Measurements from ENCODE around the gene LRRC3.

DNA sequence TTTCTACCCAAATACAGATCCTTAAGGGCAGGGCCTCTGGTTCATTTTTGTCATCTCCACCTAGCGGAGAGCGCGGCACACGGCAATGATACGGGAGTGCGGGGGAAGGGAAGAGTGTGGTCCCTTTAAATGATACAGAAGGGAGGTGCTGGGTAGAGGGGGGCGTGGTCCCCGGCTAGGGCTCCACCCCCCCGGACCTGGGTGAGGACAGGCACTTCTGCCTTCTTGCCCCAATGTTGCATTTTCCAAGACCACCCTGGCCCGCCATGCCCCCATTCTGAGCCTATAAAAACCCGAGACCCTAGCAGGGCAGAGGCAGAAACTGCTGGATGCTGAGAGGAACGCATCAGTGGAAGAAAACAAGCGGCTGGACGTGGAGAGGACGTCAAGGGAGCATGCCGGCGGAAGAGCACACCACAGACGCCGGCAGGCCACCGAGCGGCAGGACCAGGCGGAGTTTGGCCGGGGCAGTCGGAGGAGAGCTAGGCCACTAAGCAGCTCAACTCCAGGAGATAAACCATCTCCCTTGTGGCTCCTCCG, 30.0 kb downstream of the LRRC3 start:
- TF ChIP-seq, protein P1, sequence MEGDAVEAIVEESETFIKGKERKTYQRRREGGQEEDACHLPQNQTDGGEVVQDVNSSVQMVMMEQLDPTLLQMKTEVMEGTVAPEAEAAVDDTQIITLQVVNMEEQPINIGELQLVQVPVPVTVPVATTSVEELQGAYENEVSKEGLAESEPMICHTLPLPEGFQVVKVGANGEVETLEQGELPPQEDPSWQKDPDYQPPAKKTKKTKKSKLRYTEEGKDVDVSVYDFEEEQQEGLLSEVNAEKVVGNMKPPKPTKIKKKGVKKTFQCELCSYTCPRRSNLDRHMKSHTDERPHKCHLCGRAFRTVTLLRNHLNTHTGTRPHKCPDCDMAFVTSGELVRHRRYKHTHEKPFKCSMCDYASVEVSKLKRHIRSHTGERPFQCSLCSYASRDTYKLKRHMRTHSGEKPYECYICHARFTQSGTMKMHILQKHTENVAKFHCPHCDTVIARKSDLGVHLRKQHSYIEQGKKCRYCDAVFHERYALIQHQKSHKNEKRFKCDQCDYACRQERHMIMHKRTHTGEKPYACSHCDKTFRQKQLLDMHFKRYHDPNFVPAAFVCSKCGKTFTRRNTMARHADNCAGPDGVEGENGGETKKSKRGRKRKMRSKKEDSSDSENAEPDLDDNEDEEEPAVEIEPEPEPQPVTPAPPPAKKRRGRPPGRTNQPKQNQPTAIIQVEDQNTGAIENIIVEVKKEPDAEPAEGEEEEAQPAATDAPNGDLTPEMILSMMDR (IDR thresholded peaks at IDR 0.05): peak; percentile 53
- no peak for TF ChIP-seq EZH2 (IDR thresholded peaks at IDR 0.05)

Data from neural progenitor cell (in vitro differentiated cells).